IMR-90 (cell line): Measurements from ENCODE around the gene CUL1. TPM values are rescaled to one million over a fixed set of nuclear protein-coding genes. Genes with fewer than 3 reads are reported as not detected.

ENCODE experiments used
- ATAC-seq: fragments of 200-7000 bp; cut with Tn5 transposase; 2 replicates; pipeline ENCODE4 v1.9.1; 2020; ENCODE audit warnings: low read depth, mild to moderate bottlenecking, moderate library complexity
- BruUV-seq: library from RNA; stranded (reverse); fragments of 400-500 nt; replicated peaks from 2 replicates; lab custom pipeline; 2021; lab: Mats Ljungman, UMichigan
- CTCF ChIA-PET: fragments of 300-600 bp; formaldehyde crosslinking; extraction: SDS; loops from one replicate; lab custom pipeline; 2021; ENCODE audit warnings: antibody characterized with exemption; lab: Yijun Ruan, JAX
- POLR2A ChIA-PET: fragments of 300-600 bp; sonication (Branson Sonifier 250); formaldehyde crosslinking; loops from one replicate; lab custom pipeline; 2022; ENCODE audit warnings: antibody characterized with exemption; ENCODE audit not compliant: unreplicated experiment; lab: Charles Lee
- DNase-seq: peaks from one replicate; pipeline ENCODE4 v3.0.0; 2013
- H2AFZ ChIP-seq: replicated peaks from 2 replicates; pipeline ENCODE3; 2013; ENCODE audit warnings: low read length, mild to moderate bottlenecking; ENCODE audit not compliant: poor library complexity
- H2AK5ac ChIP-seq: 2 replicates; pipeline ENCODE4 v1.6.1; 2013; ENCODE audit warnings: low read depth, low read length, inconsistent platforms
- H2AK9ac ChIP-seq: replicated peaks from 2 replicates; pipeline ENCODE3; 2013; ENCODE audit warnings: mild to moderate bottlenecking, low read depth, low read length, moderate library complexity; ENCODE audit not compliant: poor library complexity
- H2BK120ac ChIP-seq: 2 replicates; pipeline ENCODE4 v1.6.1; 2013; ENCODE audit warnings: low read depth, low read length, inconsistent platforms
- H2BK15ac ChIP-seq: 3 replicates; pipeline ENCODE4 v1.6.1; 2013; ENCODE audit warnings: low read depth, low read length, inconsistent platforms
- H2BK20ac ChIP-seq: 2 replicates; pipeline ENCODE4 v1.6.1; 2013; ENCODE audit warnings: low read depth, mild to moderate bottlenecking, inconsistent platforms, low read length, moderate library complexity
- H2BK5ac ChIP-seq: 2 replicates; pipeline ENCODE4 v1.6.1; 2013; ENCODE audit warnings: mild to moderate bottlenecking, low read depth, low read length, inconsistent platforms; ENCODE audit not compliant: poor library complexity, severe bottlenecking
- H3K14ac ChIP-seq: replicated peaks from 2 replicates; pipeline ENCODE4 v1.6.1; 2013; ENCODE audit warnings: low read depth, low read length, inconsistent platforms
- H3K18ac ChIP-seq: 2 replicates; pipeline ENCODE4 v1.6.1; 2013; ENCODE audit warnings: low read depth, low read length, control low read depth
- H3K23ac ChIP-seq: 2 replicates; pipeline ENCODE4 v1.6.1; 2013; ENCODE audit warnings: low read depth, low read length, inconsistent platforms
- H3K27ac ChIP-seq: 2 replicates; pipeline ENCODE4 v1.5.1; 2013; ENCODE audit warnings: mild to moderate bottlenecking, control low read depth, low read length; ENCODE audit not compliant: insufficient read depth
- H3K27me3 ChIP-seq: 2 replicates; pipeline ENCODE4 v1.6.1; 2013; ENCODE audit warnings: low read length; ENCODE audit not compliant: control insufficient read depth, insufficient read depth
- H3K36me3 ChIP-seq: 2 replicates; pipeline ENCODE4 v1.6.1; 2013; ENCODE audit warnings: low read length, mixed read lengths; ENCODE audit not compliant: control insufficient read depth, insufficient read depth
- H3K4ac ChIP-seq: 2 replicates; pipeline ENCODE4 v1.6.1; 2013; ENCODE audit warnings: low read depth, low read length, inconsistent platforms
- H3K4me1 ChIP-seq: 2 replicates; pipeline ENCODE4 v1.6.1; 2013; ENCODE audit warnings: low read length, mixed read lengths; ENCODE audit not compliant: control insufficient read depth, insufficient read depth
- H3K4me2 ChIP-seq: 2 replicates; pipeline ENCODE4 v1.6.1; 2013; ENCODE audit warnings: low read depth, mild to moderate bottlenecking, control low read depth, low read length, moderate library complexity
- H3K4me3 ChIP-seq: 2 replicates; pipeline ENCODE4 v1.5.1; 2013; ENCODE audit warnings: low read depth, mild to moderate bottlenecking, control low read depth, low read length, moderate library complexity; ENCODE audit not compliant: insufficient read depth
- H3K56ac ChIP-seq: 2 replicates; pipeline ENCODE4 v1.6.1; 2013; ENCODE audit warnings: low read length, inconsistent platforms; ENCODE audit not compliant: insufficient read depth; ENCODE audit errors: extremely low read depth
- H3K79me1 ChIP-seq, 2 experiments: 2 replicates each; pipeline ENCODE4 v1.6.1; 2013; ENCODE audit warnings: low read length in 2 of 2, inconsistent platforms in 1 of 2, low read depth in 1 of 2
- H3K9ac ChIP-seq: 2 replicates; pipeline ENCODE4 v1.6.1; 2013; ENCODE audit warnings: low read depth, low read length, control low read depth
- H3K9me1 ChIP-seq: 2 replicates; pipeline ENCODE4 v1.6.1; 2013; ENCODE audit warnings: low read length, inconsistent platforms; ENCODE audit not compliant: insufficient read depth
- H3K9me3 ChIP-seq: 2 replicates; pipeline ENCODE4 v1.6.1; 2013; ENCODE audit warnings: low read length; ENCODE audit not compliant: control insufficient read depth, insufficient read depth
- H4K20me1 ChIP-seq: 2 replicates; pipeline ENCODE4 v1.6.1; 2013; ENCODE audit warnings: low read length, inconsistent platforms; ENCODE audit not compliant: insufficient read depth
- H4K5ac ChIP-seq: 2 replicates; pipeline ENCODE4 v1.6.1; 2013; ENCODE audit warnings: mild to moderate bottlenecking, low read depth, low read length, control low read depth
- H4K8ac ChIP-seq, 2 experiments: 2 replicates each; pipeline ENCODE4 v1.6.1; 2013; ENCODE audit warnings: low read depth in 2 of 2, low read length in 2 of 2, control low read depth in 1 of 2, inconsistent platforms in 1 of 2
- H4K91ac ChIP-seq: 2 replicates; pipeline ENCODE4 v1.6.1; 2013; ENCODE audit warnings: low read depth, low read length, inconsistent platforms; ENCODE audit not compliant: insufficient read depth
- BHLHE40 ChIP-seq: fragments of 150-350 bp; IDR thresholded peaks from 2 replicates; pipeline ENCODE4 v1.6.1; 2016; ENCODE audit warnings: mild to moderate bottlenecking, low read depth, low read length
- CEBPB ChIP-seq: IDR thresholded peaks from 2 replicates; pipeline ENCODE4 v1.6.1; 2012; ENCODE audit warnings: low read depth, low read length, improper control_type of control experiment
- CHD1 ChIP-seq: IDR thresholded peaks from 2 replicates; pipeline ENCODE4 v1.6.1; 2012; ENCODE audit warnings: low read depth, low read length, improper control_type of control experiment
- CTCF ChIP-seq: conservative IDR thresholded peaks from 2 replicates; pipeline ENCODE4 v1.5.1; 2012; ENCODE audit warnings: mild to moderate bottlenecking, low read depth, low read length, improper control_type of control experiment
- FOS ChIP-seq: fragments of 150-350 bp; IDR thresholded peaks from 2 replicates; pipeline ENCODE4 v1.6.1; 2016; ENCODE audit warnings: low read depth, low read length
- MAFK ChIP-seq: IDR thresholded peaks from 2 replicates; pipeline ENCODE4 v1.6.1; 2012; ENCODE audit warnings: low read depth, low read length, improper control_type of control experiment
- MAZ ChIP-seq: IDR thresholded peaks from 2 replicates; pipeline ENCODE4 v1.6.1; 2012; ENCODE audit warnings: low read depth, mild to moderate bottlenecking, low read length, improper control_type of control experiment, moderate library complexity, borderline replicate concordance
- MXI1 ChIP-seq: IDR thresholded peaks from 2 replicates; pipeline ENCODE4 v1.6.1; 2012; ENCODE audit warnings: low read depth, mild to moderate bottlenecking, low read length, moderate library complexity, borderline replicate concordance
- NFE2L2 ChIP-seq: fragments of 150-350 bp; IDR thresholded peaks from 2 replicates; pipeline ENCODE4 v1.6.1; 2016; ENCODE audit warnings: low read depth, mild to moderate bottlenecking, low read length
- RAD21 ChIP-seq: IDR thresholded peaks from 2 replicates; pipeline ENCODE4 v1.6.1; 2012; ENCODE audit warnings: low read length, improper control_type of control experiment
- RCOR1 ChIP-seq: IDR thresholded peaks from 2 replicates; pipeline ENCODE4 v1.6.1; 2012; ENCODE audit warnings: mild to moderate bottlenecking, low read length, improper control_type of control experiment; ENCODE audit not compliant: insufficient replicate concordance
- RFX5 ChIP-seq: IDR thresholded peaks from 2 replicates; pipeline ENCODE4 v1.8.0; 2012; ENCODE audit warnings: low read depth, mild to moderate bottlenecking, low read length, moderate library complexity
- SMC3 ChIP-seq: fragments of 150-350 bp; IDR thresholded peaks from 2 replicates; pipeline ENCODE4 v1.6.1; 2016; ENCODE audit warnings: low read depth, mild to moderate bottlenecking, antibody characterized with exemption, low read length, moderate library complexity
- WGBS, 2 experiments: methylation state at CpG; one replicate each; pipeline versions ENCODE4 v1.1.5 to v1.1.7; 2013; ENCODE audit warnings: missing lambda C conversion rate in 2 of 2; ENCODE audit not compliant: insufficient read length in 1 of 2; ENCODE audit errors: extremely low coverage in 2 of 2; 5-methylcytosine and 5-hydroxymethylcytosine counted together
- dilution Hi-C: fragments of 300-500 bp; cut with HindIII; formaldehyde crosslinking; loops from one replicate; pipeline ENCODE4 v1.14.3; 2018; ENCODE audit warnings: low sequenced_read_pairs; ENCODE audit not compliant: unreplicated experiment
- in situ Hi-C: fragments of 300-500 bp; cut with MboI; formaldehyde crosslinking; loops from 3 replicates; pipeline ENCODE4 v1.14.3; 2019; ENCODE audit warnings: low sequenced_read_pairs, inconsistent platforms, mixed read lengths
- intact Hi-C: fragments of 100-400 bp; cut with micrococcal nuclease; formaldehyde crosslinking; loops from 2 replicates; pipeline ENCODE4 v1.10.0; 2022
- polyA plus RNA-seq, 3 experiments: library from polyadenylated mRNA; depleted of rRNA; stranded (reverse); fragments of >200 nt; gene quantifications; 2 replicates each; pipeline ENCODE4 v1.2.3, GENCODE V29; 2012; ENCODE audit warnings: low replicate concordance in 1 of 3
- total RNA-seq: library from RNA; depleted of rRNA; stranded (reverse); fragments of >200 nt; gene quantifications from 2 replicates; pipeline ENCODE4 v1.2.3, GENCODE V29; 2012

CUL1 gene
- total and polyA plus RNA-seq, 2 of the 4 experiments (the other 2 are of a cell fraction) = 44.0 to 46.2 TPM

DNA sequence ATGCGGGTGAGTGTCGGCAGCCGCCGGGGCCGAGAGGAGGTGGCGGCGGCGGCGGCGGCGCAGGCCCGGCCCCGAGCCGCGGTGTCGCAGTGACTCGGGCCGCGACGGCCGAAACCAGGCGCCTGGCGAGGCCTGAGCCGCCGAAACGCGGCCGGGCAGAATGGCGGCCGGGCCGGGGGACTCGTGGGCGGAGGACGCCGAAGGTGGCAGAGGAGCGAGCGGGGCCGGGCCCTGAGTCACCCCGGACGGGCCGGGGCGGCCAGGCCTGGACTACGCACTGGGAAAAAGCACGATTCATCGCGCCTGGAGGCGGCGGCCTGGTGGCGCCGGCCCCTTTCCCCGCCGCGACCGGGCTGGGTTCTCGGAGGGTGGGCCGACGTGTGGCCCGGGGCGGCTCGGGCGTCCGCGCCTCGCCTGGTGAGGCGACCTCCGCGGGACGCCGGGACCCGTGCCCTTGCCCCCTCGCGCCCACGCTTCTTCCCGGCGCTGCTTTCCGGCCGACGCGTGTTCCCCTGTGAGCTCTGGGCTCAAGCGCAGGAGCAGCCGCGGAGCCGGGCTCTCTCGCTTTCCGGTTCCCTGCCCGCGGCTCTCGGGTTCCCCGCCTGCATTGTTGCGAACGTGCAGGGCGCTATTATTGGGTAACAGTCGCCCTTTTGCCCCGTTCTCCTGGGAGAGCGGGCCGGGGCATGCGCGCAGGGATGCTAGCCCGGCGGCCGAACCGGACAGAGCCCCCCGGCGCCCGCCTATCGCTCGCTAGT, 500 bp downstream of the CUL1 start:
- H4K8ac ChIP-seq = peak overlapping the region in 1 of 2 experiments; percentile 42; a peak in 2 of 4 replicates
- in situ Hi-C loops = no loop called here
- peak overlapping the region; percentile 90 for H3K27ac ChIP-seq
- H3K27me3 ChIP-seq = no peaks in the 10 kb centered on the region
- WGBS, 2 experiments = 0% methylated on average over 93 of the region's 107 CpGs; no CpG with 5 or more reads in 1 of the 2 experiments
- H3K9me3 ChIP-seq = no peaks in the 10 kb centered on the region
- peak; percentile 45 for DNase-seq
- peak; percentile 31; the same call in 1 of the 2 replicates for TF ChIP-seq CHD1
- TF ChIP-seq FOS = no peak
- no peak for TF ChIP-seq RCOR1
- TF ChIP-seq RAD21 = no peak
- peak; percentile 72 for TF ChIP-seq CEBPB
- TF ChIP-seq MXI1 = peak; percentile 16; the same call in 1 of the 2 replicates
- no peak for TF ChIP-seq CTCF
- TF ChIP-seq NFE2L2 = no peak
- no peak for TF ChIP-seq MAFK
- TF ChIP-seq MAZ = no peak
- TF ChIP-seq SMC3 = no peak
- no peak for TF ChIP-seq RFX5
- no peak; the same call in 1 of the 2 replicates for TF ChIP-seq BHLHE40
- POLR2A ChIA-PET = interaction anchor here (0.6 kb wide), 1 partner anchor 122 kb away, joined by 13 read pairs; no protein-coding TSS in a partner anchor
- H2BK120ac ChIP-seq = no peak overlapping the region
- no TSS peak for BruUV-seq
- dilution Hi-C loops = no loop called here
- H2BK15ac ChIP-seq = no peak overlapping the region
- ATAC-seq = peak; percentile 38
- H4K91ac ChIP-seq = peak overlapping the region; percentile 71; the same call in 1 of the 2 replicates
- H3K18ac ChIP-seq = peak overlapping the region; percentile 32; the same call in 1 of the 2 replicates
- H2AK9ac ChIP-seq = peak overlapping the region; percentile 96
- peak overlapping the region; percentile 62; the same call in 1 of the 2 replicates for H3K4ac ChIP-seq
- H3K4me3 ChIP-seq = peak overlapping the region; percentile 92
- CTCF ChIA-PET = no interaction called here
- peak overlapping the region; percentile 91 for H3K9ac ChIP-seq
- intact Hi-C loops = loop anchor here (2.0 kb wide), 1 partner anchor 186 kb away; the partner anchor contains the start of gene EZH2
- H3K4me2 ChIP-seq = peak overlapping the region; percentile 6; the same call in 1 of the 2 replicates
- H3K79me1 ChIP-seq = peaks cover 0 to 22% of the 10 kb centered on the region in 2 experiments; a peak in 2 of 4 replicates
- peaks cover 12% of the 10 kb centered on the region for H3K9me1 ChIP-seq
- peak overlapping the region; percentile 69 for H3K14ac ChIP-seq
- no peak overlapping the region for H4K5ac ChIP-seq
- H3K36me3 ChIP-seq = no peaks in the 10 kb centered on the region
- H4K20me1 ChIP-seq = peaks cover 43% of the 10 kb centered on the region
- H2BK5ac ChIP-seq = peak overlapping the region; percentile 89
- H2BK20ac ChIP-seq = no peak overlapping the region
- H3K56ac ChIP-seq = peak overlapping the region; percentile 19; the same call in 1 of the 2 replicates
- H2AK5ac ChIP-seq = no peak overlapping the region
- peaks cover 10% of the 10 kb centered on the region for H3K4me1 ChIP-seq
- 0 out of 2 replicates have a peak overlapping the region, but pooled peaks have one; percentile 25 for H3K23ac ChIP-seq
- H2AFZ ChIP-seq = peak overlapping the region; percentile 92
